Retina (tissue), 1 donor: ENCODE results near the gene MAP4K3.
A peak's percentile ranks its signal among the peaks of the same experiment; 100 is the strongest.

Experiments
- DNase-seq: peaks from one replicate; pipeline ENCODE4 v3.0.0-alpha.2; 2016

MAP4K3 gene

DNA sequence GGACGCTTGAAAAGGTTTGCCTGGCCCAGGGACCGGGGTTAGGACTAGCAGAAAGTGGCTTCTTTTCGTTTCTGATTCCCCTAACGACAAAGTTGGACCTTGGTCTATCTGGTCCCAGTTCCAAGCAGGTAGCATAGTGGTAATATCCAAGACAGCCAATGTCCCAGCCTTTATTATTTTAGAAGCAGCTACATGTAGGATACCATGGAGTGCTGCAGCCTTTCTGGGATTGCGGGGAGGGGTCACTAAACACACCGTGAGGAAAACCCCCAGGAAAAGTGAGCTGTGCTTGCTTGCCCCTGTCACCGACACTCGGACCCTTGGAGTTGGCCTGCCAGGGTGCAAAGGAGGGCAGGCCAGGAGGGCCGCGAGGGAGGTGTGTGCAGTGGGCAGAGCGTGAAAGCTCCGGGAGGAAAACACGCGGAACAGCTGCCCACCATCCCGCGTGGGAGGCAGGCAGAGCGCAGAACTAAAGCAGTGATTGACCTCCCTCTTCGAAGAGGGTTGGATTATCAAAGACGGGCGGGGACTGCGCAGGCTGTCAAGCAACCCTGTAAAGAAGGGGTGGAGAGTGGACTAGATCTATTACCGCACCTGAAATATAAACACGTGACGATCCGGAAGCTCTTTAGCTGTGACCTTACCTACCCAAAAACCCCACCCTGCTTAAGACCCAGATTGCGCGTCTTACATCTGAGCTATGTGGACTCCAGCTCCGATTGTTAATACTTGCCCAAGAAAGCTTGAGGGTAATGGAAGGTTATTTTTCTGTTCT is 624 bp upstream of the MAP4K3 start:
- no peak for DNase-seq

- DNase-seq, result no peak
Observed at GRCh38 chr2:39435741-39436591, 1.1 kb downstream of the MAP4K3 start.

DNA sequence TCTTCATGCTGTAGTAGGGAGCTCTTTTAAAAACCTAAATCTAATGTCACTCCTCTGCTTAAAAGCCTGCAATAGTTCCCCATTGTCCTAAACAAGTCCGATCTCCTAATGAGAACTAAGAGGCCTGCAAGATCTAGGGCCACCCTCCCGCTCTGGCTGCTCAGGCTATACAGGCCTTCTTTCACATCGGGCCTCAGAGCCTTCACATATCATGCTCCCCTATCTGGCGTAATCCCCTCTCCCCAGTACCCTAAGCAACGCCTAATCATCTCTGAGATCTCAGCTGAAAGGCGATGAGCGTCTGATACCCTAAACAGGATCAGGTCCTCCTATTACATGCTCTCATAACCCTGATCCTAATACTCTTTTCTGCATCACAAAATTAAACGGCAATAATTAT is 1.9 kb downstream of the MAP4K3 start:
- DNase-seq, result peak; percentile 46

DNA sequence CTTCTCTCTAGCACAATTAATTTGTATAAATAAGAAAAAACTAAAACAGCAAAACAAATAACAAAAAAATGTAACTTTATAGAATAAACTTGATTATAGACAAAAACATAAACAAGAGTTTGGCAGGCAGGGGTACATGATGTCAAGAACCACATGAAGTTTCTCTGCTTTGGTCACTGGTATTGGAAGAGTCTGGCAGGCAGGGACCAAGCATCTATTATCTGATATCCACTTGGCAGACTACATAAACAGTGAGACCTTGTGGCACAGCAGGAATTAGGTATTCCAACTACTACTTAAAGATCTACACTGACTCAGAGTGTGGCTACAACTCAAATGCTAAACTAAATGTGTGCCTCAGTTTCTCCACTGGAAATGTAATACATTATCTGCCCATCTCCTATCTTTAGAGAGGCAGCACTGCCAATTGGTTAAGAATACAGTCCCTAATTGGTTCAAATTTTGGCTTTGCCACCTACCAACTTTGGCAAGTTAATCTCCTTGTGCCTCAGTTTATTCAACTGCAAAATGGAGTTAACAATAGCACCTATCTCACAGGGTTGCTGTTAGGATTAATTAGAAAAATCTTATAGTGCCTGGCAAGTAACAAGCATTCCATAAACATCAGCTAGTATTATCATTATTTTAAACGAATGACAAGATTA is 2.7 kb downstream of the MAP4K3 start:
- DNase-seq, result no peak

DNA sequence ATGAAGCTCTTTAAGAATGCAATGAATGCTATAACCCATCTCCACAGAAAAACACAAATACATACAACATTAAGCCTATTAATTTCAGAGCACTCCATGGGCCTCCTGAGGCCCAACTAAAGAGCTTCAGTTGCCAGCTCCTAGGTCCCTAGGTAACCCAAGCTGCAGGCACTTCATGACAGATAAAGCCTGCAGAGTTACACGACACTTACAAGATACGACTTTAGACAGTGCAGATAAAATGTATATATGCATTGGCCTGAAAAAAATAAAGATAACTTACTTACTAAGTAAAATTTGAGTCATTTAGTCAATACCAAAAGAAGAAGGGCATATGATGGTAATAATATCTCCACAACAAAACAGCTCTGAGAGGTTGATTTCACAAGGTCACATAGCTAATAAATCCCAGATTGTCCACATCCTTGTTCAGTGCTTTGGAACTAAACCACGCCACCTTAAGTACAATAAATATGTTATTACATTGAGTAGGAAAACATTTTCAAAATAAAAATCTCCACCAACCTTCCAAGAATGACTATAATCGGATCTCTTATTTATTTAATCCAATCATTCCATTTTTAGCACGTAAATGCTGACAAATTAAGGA is 3.4 kb downstream of the MAP4K3 start:
- DNase-seq, result no peak

- no peak for DNase-seq
Observed at GRCh38 chr2:39432701-39433100, 4.4 kb downstream of the MAP4K3 start.

DNA sequence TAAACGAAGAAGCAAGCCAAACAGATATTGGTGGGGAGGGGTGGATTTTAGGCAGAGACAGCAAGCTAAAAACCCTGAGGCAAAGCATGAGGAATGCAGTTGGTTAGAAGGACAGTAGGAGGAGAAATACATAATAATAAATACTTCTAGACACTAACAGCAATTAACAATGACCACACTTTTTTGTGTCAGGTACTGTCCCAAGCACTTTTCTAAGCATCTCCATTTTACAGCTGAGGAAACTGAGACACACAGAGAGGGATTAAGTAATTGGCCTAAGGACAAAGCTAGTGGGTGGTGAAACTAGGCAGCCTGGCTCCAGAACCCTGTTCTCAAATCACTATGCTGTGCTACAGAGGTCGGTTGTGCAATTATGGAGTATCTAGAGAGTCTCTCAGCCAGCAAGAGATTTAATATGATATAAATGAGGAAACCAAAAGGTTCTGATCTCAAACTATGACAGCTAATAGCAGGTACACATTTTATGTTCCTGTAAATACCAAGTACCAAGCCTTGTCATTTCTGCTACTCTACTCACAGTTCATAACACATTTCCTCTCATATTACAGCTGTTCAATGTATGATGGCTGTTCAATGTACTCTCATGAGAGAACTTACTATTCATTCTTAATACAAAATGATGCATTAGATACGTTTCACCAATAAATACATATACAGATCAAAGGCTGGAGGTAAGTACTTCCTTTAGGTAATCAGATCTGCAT is 5.3 kb downstream of the MAP4K3 start:
- DNase-seq, result no peak

DNA sequence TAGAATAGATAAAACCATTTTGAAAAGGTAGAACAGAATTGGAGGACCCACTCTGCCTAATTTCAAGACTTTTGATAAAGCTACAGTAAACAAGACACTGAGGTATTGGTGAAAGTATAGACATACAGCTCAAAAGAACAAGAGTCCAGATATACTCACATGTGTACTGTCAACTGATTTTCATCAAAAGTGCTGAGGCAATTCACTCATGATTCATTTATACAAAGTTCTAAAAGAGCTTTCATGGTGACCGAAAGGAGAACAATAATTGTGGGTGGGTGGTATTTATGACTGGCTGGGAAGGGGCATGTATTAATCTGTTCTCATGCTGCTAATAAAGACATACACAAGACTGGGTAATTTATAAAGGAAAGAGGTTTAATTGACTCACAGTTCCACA is 7.3 kb downstream of the MAP4K3 start:
- DNase-seq, result no peak

- no peak for DNase-seq
Observed at GRCh38 chr2:39424951-39425350, 12.1 kb downstream of the MAP4K3 start.

DNA sequence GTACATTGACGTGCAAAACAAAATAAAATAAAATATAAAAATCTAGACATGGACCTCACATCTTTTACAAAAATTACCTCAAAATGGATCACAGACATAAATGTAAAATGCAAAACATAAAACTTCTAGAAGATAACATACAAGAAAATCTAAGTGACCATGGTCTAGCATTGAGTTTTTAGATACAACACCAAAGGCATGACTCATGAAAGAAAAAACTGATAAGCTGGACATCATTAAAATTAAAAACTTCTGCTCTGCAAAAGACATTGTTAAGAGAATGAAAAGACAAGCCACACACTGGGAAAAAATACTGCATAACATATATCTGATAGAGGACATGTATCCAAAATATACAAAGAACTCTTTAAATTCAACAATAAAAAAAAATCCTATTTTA is 14.4 kb downstream of the MAP4K3 start:
- no peak for DNase-seq

GRCh38 chr2:39421354-39421753 is 15.7 kb downstream of the MAP4K3 start:
- no peak for DNase-seq

- no peak for DNase-seq
Observed at GRCh38 chr2:39419282-39420223, 17.5 kb downstream of the MAP4K3 start.

- no peak for DNase-seq
Observed at GRCh38 chr2:39418491-39418890, 18.6 kb downstream of the MAP4K3 start.

GRCh38 chr2:39416140-39416539 is 20.9 kb downstream of the MAP4K3 start:
- DNase-seq, result no peak

GRCh38 chr2:39413063-39413737 is 23.9 kb downstream of the MAP4K3 start:
- no peak for DNase-seq

- no peak for DNase-seq
Observed at GRCh38 chr2:39411181-39411944, 25.7 kb downstream of the MAP4K3 start.

- no peak for DNase-seq
Observed at GRCh38 chr2:39409697-39410389, 27.2 kb downstream of the MAP4K3 start.

DNA sequence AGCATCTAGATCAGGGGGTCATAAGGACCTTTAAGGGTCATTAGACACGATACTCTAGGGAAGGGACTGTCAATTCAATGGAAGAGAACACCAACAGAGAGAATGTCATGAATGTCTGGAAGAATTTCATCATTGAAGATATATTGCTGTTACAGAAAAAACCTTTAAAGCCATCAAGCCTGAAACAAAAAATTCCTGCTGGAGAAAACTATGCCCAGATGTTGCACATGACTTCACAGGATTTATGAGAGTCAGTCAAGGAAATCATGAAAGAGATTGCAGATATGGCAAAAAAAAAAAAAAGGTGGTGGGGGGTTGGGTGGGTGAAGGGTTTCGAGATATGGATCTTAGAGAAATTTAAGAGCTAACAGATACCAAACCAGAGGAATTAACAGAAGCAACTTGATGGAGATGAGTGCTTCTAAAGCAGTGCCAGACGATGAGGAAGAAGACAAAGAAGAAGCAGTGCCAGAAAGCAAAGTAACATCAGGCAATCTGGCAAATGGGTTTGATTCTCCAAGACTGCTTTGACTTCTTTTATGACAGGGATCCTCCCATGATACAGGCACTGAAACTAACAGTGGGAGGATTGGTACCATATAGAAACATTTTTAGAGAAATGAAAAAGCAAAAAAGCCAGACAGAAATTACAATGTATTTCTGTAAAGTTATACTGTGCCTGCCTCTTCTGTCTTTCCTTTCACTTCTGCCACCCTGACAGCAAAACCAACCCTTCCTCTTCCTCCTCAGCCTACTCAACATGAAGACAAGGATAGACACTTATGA is 28.5 kb downstream of the MAP4K3 start:
- no peak for DNase-seq
